ENCODE results near the gene SMAD2.
A peak's percentile ranks its signal among the peaks of the same experiment; 100 is the strongest.

SMAD2 gene

DNA sequence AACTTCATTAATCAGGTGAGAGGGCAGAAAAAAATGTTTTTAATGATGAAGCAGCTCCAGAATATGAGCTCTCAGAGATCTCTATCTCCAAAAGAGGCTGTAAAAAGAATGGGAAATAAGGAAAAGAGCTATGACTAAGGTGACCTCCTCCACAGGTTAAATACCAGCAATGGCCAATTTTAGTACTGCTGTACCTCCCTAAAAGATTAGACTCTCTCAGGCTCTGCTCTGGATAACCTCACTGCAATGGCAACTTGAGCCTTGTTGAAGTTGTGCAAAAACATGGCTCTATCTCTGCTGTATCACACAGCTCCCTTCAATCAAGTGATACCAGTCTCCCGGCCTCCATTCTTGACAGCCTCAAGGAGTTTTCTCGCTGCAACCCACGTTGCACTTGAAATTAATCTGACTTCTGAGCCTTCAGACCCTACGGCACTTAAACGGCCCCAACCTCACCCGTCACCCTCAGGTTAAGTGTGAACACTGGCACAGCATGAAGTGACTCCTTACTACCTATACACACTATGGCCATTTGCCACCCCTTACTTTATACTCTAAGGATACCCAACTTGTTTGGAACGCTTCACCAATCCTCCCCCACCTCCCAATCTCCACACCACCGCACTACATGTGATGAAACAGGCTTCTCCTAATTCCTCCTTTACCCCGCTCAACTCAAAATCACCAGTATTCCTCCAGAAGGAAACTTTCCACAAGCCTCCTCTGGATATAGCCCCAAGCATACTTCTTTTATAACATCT, 36.3 kb downstream of the SMAD2 start:
- peak; percentile 84 for DNase-seq

DNA sequence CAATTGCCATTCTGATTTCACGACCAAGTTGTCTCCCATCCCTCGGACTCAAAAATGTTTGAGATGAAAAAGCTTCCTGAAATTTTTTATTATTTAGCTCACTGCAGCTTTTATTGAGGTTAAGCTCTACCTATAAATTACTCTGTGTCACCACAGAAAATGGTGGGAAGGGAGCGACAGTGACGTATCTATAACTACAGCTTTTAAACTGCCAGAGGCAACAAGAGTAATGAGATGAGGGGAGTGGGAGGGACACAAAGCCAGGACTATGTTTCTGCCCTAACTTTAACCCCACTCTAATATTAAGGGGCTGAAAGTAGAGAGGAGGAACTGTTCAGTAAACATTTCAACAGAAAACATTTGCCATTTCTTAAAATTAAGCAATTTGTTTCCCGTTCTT, 37.4 kb downstream of the SMAD2 start:
- DNase-seq, result no peak

DNA sequence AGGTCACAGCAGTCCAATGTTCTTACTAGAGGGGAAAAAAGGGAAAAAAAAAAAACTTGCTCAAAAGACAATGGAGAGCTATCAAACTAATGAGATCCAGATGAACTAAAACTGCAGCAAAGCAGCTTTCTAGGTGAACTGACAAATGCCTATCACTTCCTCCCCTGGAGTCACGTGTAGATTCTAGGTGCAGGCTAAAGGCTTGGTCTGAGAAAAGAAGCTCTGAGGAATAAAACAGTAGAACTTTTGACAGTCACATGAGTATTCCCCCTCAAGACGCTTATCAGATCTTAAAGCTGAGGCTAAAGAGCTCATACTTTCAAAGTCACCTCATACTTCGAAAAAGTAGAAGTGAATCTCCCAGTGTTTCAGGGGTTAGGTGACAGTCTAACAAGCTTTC, 42.3 kb downstream of the SMAD2 start:
- DNase-seq, result no peak

DNA sequence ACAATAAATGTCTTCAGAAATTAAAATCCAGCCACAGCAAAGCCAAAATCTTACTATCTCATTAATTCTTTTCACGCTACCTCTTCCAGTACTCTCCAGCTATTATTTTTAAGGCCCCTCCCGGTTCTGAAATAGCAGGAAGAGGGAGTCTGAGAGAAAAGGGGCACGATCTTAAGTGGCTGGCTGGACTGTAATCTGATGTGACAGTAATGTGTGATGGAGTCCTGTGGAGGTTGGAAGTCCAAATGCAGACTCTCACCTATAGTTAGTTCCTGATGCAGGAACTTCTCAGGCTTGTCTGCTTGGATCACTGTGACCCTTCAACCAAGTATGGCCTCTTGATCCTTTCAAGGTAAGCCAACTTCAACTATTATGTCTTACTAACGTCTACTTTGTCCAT, 43.2 kb downstream of the SMAD2 start:
- no peak for DNase-seq

DNA sequence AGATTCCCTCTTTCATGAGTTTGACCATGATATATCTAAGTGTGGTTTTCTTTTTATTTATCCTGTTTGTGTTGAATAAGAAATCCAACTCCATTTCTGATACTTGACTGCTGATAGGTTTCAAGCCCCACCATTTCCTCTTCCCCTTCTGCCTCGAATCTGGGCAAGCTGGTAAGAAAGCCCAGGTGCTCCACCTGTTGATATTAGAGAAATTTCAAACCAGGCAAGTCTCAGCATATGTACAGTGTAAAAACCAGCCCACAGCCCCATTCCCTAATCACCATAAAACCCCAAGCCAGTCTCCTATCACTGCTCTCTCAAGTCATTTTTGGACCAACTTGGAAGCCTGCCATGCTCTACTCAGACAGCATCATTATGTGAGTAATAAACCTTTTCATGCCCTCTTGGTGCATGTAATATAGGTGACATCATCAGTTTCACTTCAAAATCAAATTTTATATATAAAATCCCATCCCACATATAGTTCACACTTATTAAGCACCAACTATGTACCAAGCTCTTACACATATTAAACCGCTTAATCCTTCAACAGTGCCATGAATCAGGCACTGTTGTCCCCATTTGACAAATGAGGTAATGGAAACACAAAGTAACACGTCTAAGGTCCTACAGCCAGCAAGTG, 46.6 kb downstream of the SMAD2 start:
- no peak for DNase-seq

DNA sequence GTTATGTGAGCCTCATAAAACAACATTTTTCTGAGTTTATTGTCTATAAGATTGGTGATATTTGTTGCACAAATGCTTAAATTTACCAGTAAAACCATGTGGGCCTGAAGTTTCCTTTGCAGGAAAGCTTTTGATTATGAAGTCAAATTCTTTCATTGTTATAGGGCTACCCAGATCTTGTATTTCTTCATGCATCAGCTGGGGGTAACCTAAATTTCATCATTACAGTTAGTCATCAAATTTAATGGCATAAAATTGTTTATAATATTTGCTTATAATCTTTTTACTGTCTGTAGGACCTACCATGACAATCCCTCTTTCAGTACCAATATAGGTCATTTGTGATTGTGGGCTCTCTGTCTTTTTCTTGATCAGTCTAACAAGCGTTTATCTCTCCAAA, 47.8 kb downstream of the SMAD2 start:
- no peak for DNase-seq

GRCh38 chr18:47881752-47882455, 48.6 kb downstream of the SMAD2 start:
- peak; percentile 76 for DNase-seq

DNA sequence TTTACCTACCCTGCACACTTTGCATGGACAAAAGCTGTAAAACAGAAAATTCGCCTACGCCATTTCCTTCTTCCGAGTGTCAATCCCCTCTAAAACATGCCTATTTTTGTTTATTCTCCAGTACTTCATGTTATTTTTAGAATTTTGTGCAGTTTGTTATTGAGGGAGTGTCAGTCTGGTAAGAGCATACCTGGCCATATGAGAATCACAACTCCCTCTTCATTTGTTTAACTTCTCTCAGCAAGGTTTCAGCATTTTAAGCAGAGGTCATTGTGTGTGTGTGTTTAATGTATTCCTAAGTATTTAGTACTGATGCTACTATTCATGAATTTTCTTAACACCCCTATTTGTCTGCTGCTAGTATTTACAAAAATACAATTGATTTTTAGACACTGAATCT, 49.4 kb downstream of the SMAD2 start:
- no peak for DNase-seq

DNA sequence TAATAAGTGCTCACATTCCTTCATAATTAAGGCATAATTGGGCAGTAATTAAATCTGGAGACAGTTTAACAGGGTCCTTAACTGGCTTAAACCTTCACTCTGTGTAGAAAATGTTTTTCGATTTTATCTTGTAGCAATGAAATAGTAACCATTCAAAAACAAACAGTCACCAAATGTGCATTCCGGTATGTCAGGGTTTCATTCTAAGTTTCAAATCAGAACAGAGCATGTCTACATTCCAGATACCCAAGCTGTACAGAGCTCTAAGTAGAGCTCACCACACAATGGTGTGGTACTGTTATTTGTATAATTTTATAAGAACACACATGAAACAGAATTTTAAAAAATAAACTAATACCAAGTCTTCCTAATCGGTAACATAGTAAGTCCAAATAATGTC, 52.6 kb downstream of the SMAD2 start:
- DNase-seq, result no peak

- no peak for DNase-seq
Observed at GRCh38 chr18:47876813-47877212, 53.6 kb downstream of the SMAD2 start.

DNA sequence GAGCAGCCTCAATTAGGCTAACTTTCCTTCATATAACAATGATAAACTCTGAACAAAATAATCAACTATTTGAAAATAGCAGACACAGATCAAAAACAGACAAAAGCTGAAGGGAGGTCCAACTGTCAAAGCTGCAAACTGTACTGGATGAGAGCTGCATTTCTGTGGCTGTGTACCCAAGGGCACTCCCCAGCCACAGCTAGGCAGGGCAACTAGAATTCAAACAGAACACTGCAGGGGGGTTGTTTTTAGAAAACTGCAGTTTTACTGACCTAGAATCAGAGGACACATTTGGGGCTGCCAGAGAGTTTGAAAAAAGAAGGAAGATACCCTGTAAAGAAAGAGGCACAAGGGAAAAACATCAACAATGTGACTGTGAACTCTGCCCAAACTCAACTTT, 56.8 kb downstream of the SMAD2 start:
- DNase-seq, result no peak

DNA sequence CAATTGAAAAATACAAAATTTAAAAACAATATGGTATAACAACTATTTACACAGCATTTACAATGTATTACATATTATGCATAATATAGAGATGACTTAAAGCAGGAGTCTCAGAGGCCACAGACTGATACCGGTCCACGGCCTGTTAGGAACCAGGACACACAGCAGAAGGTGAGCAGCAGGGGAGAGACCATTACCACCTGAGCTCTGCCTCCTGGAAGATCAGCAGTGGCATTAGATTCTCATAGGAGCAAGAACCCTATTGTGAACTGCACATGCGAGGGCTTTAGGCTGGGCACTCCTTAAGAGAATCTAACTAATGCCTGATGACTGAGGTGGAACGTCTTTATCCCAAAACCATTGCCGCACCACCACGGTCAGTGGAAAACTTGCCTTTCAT, 58.0 kb downstream of the SMAD2 start:
- no peak for DNase-seq

DNA sequence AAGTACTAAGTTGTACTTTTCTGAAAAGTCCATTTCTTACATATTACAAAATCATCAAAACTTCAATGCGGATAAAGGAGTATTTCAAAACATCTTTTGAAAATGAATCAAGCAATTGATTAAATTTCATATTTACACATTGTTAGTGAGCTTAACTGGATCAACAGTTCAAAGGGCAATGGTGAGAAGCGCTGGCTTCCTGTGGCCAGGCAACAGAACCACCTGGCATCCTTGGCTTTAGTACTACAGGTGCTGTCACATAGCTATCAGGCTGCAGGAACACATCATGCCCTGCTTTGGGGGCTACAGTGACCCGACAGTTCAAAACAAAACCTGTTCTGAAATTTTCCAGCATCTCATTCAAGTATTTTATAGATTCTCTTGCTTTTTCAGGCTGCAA, 59.2 kb downstream of the SMAD2 start:
- no peak for DNase-seq

- DNase-seq, result no peak
Observed at GRCh38 chr18:47870605-47871004, 59.9 kb downstream of the SMAD2 start.

DNA sequence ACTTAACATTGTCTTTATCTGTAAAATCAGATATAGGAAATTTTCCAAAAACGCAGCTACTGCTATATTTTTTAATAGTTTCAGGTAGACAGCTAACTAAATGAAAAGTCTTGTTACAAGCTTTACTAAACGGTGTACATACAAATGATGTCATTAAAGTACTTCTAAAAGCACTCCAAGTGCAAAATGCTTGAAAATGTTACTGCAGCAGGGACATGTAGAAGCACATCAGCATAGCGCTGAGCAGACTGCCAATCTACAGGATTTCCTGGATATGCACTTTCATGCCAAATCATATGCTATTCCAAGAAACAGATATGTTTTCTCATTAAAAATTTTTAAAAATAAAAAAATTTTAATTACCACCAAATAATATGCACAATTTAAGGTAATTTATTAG, 61.7 kb downstream of the SMAD2 start:
- DNase-seq, result no peak

GRCh38 chr18:47865183-47865582, 65.3 kb downstream of the SMAD2 start:
- DNase-seq, result no peak

DNA sequence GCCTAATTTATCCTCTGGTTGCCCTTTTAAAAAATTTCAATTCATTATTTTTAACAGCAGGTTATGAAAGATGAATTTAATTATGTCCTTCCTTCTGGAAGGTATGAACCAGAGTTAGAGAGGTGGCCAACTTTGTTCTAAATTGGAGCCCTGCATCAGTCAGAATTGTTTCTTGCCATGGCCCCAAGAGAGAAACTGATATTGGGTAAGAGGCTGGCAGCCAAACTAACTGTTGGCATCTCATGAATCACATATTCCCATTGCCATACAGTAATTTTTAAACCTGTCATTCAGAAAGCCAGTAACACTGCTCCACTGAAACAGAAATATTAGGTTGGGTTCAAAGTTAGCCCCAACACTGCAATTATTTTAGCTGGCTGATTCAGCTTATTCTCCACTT, 67.4 kb downstream of the SMAD2 start:
- DNase-seq, result no peak

DNA sequence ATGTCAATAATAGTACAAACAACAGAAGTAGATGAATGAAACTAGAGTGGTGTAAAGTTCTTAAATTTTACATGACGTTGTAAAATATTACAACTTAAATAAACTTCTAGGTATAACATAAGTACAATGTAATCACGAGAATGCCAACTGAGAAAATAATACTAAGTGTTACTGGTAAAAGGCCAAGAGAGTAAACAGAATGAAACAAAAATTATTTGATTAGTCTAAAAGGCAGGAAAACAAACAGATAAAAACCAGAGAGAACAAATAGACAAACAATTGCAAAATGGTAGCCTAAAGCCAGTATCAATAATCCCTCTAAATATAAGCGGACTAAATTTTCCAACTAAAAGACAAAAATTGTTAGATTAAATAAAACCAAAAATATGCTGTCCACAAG, 71.9 kb downstream of the SMAD2 start:
- DNase-seq, result no peak

DNA sequence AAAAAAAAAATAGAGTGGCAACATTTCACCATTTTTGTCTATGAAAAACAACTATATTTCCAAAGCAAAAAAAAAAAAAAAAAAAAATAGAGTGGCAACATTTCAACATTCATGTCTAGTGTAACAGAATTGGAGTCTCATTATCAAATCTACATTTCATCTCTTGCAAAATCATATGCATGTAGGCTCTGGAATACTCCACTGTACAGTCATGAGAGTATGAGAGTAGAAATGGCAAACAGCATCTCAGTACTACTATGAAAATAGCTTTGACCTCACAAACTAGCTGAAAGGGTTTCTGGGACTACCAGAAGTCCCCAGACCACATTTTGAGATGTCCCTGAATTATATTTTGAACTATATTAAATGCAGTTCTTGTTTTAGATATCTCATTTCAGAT, 82.8 kb downstream of the SMAD2 start:
- DNase-seq, result no peak

GRCh38 chr18:47846431-47846830, 84.0 kb downstream of the SMAD2 start:
- DNase-seq, result no peak

DNA sequence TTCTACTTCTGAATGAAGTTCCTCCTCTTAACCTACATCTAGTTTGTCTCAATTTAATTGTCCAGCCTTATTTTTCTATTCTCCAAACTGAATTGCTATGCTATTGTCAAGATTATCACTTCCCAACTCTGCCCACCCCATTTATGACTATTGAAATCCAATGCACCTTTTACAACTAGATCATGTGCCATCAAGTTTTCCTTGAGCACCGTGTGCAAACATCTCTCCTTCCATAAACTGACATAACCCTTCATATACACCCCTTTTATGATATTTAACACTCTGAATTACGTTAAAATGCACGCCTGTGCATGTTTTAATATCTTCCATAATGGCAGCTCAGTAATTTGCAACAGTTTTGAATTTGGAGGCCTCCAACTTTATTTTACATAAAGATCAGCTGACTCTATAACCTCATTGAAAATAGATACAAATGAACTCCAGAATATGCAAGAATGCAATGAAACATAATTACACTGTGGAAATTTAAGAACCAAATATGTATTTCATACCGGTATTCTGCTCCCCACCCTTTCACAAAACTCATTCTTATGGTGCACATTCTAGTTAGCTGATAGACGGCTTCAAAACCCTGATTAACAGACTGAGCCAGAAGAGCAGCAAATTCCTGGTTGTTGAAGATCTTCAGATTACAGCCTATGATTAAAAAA, 85.5 kb downstream of the SMAD2 start:
- no peak for DNase-seq

GRCh38 chr18:47842836-47843235, 87.6 kb downstream of the SMAD2 start:
- no peak for DNase-seq

DNA sequence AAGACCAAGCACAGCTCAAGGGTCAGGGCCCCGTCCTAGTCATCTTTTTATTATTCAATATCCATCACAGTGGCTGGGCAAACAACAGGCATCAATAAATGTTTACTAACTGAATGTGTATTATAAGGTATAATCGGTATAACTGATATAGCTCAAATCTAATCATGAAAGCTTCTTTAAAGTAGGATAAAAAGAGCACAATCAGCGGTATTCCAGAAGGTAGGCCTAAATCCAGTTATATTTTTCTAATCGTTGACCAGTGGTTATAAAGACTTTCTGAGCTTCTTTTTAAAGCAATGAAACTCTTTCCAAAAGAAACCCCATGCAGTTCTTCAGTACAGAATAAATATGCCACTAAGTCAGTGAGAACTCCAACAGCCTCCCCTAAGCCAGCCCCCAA, 92.1 kb downstream of the SMAD2 start:
- no peak for DNase-seq

DNA sequence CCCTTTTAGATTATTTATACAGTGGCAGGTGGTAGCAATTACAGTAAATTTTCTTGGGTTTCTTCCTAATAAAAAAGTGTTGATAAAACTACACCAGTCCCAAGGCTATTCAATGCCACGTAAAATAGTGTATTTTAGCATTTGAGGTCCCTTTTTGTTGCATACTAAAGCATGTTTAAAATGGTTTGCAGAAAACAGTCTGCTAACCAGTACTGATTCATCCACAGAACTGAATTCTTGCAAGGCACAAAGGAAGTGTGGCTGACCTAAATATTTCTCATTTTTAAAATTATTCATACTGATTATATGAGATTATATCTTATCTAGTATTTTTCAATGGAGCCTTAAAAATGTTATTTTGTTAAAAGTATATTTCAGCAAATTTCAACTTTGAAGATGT, 98.1 kb downstream of the SMAD2 start:
- DNase-seq, result no peak

Measured in islet precursor cell (in vitro differentiated cells).